Panc1 (cell line): ENCODE data around the gene CAMSAP3.

Source experiments
- CTCF ChIP-seq: fragments of 450-650 bp; IDR thresholded peaks from 2 replicates; pipeline ENCODE4 v1.5.1; 2017; ENCODE audit warnings: mild to moderate bottlenecking
- POLR2AphosphoS5 ChIP-seq: IDR thresholded peaks from 2 replicates; pipeline ENCODE4 v1.6.1; 2012; ENCODE audit warnings: mild to moderate bottlenecking, low read depth, low read length, moderate library complexity
- REST ChIP-seq, 2 experiments: IDR thresholded peaks; 2 replicates each; pipeline ENCODE4 v1.6.1; 2011 to 2012; ENCODE audit warnings: low read depth in 2 of 2, control low read depth in 1 of 2, low read length in 1 of 2, mild to moderate bottlenecking in 1 of 2, moderate library complexity in 1 of 2; ENCODE audit not compliant: insufficient read depth in 1 of 2
- SIN3A ChIP-seq: IDR thresholded peaks from 2 replicates; pipeline ENCODE4 v1.6.1; 2012; ENCODE audit warnings: low read depth, mild to moderate bottlenecking, low read length, moderate library complexity, borderline replicate concordance; ENCODE audit not compliant: insufficient read depth
- TCF7L2 ChIP-seq: IDR thresholded peaks from 2 replicates; pipeline ENCODE4 v1.6.1; 2011; ENCODE audit warnings: mild to moderate bottlenecking, low read depth, low read length, inconsistent platforms

GRCh38 chr19:7602240-7602934 is 6.7 kb downstream of the CAMSAP3 start:
- TF ChIP-seq CTCF (no peak), POLR2AphosphoS5 (no peak), TCF7L2 (no peak), REST (IDR thresholded peaks at IDR 0.05; ENCODE audit: insufficient read depth in 1 of 2, low read depth in 2 of 2, low read length in 1 of 2) (no peak), SIN3A (no peak)
